Hematopoietic multipotent progenitor cell treated with erythropoietin and hydrocortisone succinate and interleukin-3 and kit ligand, for 6 days (in vitro differentiated cells): ENCODE results near the gene GNAI3.

Experiments used
- DNase-seq: peaks from one replicate; pipeline ENCODE4 v3.0.0-alpha.2; 2015

The GNAI3 gene

GRCh38 chr1:109598655-109599054 is 50.2 kb downstream of the GNAI3 start:
- DNase-seq = peak; percentile 39

- no peak for DNase-seq
Observed at GRCh38 chr1:109603229-109603628, 54.8 kb downstream of the GNAI3 start.

GRCh38 chr1:109605381-109605780 is 57.0 kb downstream of the GNAI3 start:
- no peak for DNase-seq

- no peak for DNase-seq
Observed at GRCh38 chr1:109609881-109610280, 61.5 kb downstream of the GNAI3 start.

GRCh38 chr1:109610609-109611307 is 62.3 kb downstream of the GNAI3 start:
- DNase-seq = no peak

GRCh38 chr1:109611308-109611990 is 63.0 kb downstream of the GNAI3 start:
- DNase-seq = no peak

GRCh38 chr1:109613361-109614147 is 65.1 kb downstream of the GNAI3 start:
- no peak for DNase-seq

GRCh38 chr1:109615879-109616278 is 67.5 kb downstream of the GNAI3 start:
- DNase-seq = peak; percentile 74

- DNase-seq = no peak
Observed at GRCh38 chr1:109616391-109616790, 68.0 kb downstream of the GNAI3 start.

GRCh38 chr1:109617291-109617801 is 68.9 kb downstream of the GNAI3 start:
- DNase-seq = no peak

GRCh38 chr1:109618661-109619575 is 70.5 kb downstream of the GNAI3 start:
- no peak for DNase-seq

GRCh38 chr1:109619576-109620400 is 71.4 kb downstream of the GNAI3 start, which contains the start of the genes AMPD2 and GNAT2:
TSS of gene AMPD2 (plus strand) at chr1:109619837. CDS start at chr1:109621176, 1,339 bp downstream.
TSS of gene GNAT2 (minus strand) at chr1:109619616. CDS start at chr1:109612870, 6,746 bp downstream.
- DNase-seq = peak; percentile 89

GRCh38 chr1:109620401-109620791 is 72.0 kb downstream of the GNAI3 start:
- no peak for DNase-seq

- DNase-seq = peak; percentile 97
Observed at GRCh38 chr1:109620841-109621286, 72.4 kb downstream of the GNAI3 start.

- peak; percentile 62 for DNase-seq
Observed at GRCh38 chr1:109621379-109622136, 73.1 kb downstream of the GNAI3 start.

GRCh38 chr1:109622137-109622892 is 73.9 kb downstream of the GNAI3 start:
- no peak for DNase-seq

- peak; percentile 92 for DNase-seq
Observed at GRCh38 chr1:109622895-109623294, 74.5 kb downstream of the GNAI3 start.

- peak; percentile 86 for DNase-seq
Observed at GRCh38 chr1:109623601-109624161, 75.3 kb downstream of the GNAI3 start.
